RCC 7860 (cell line): ENCODE data around the gene SSTR4.
A peak's percentile ranks its signal among the peaks of the same experiment; 100 is the strongest.

Source experiments
- DNase-seq: peaks from one replicate; pipeline ENCODE4 v3.0.0-alpha.2; 2015; ENCODE audit warnings: low spot score
- FAIRE-seq: peaks from 2 replicates; lab custom pipeline; 2012; peaks lifted over from hg19 to GRCh38; lab: Jason Lieb, UNC

Gene SSTR4

GRCh38 chr20:23061734-23062561 is 26.8 kb downstream of the SSTR4 start:
- DNase-seq: peak; percentile 42
- no peak for FAIRE-seq

- FAIRE-seq: no peak
- DNase-seq: no peak
Observed at GRCh38 chr20:23062632-23063031, 27.5 kb downstream of the SSTR4 start.

- DNase-seq (no peak), FAIRE-seq (no peak)
Observed at GRCh38 chr20:23063168-23063567, 28.1 kb downstream of the SSTR4 start.

GRCh38 chr20:23063581-23063980 is 28.5 kb downstream of the SSTR4 start:
- FAIRE-seq: no peak

GRCh38 chr20:23065266-23066201 is 30.4 kb downstream of the SSTR4 start:
- no peak for FAIRE-seq

More at GRCh38 chr20:23063581-23063980, 28.5 kb downstream of the SSTR4 start:
- no peak for DNase-seq

GRCh38 chr20:23066772-23067171 is 31.7 kb downstream of the SSTR4 start:
- DNase-seq (no peak), FAIRE-seq (no peak)

More at GRCh38 chr20:23065266-23066201, 30.4 kb downstream of the SSTR4 start:
- DNase-seq: no peak

- FAIRE-seq (no peak), DNase-seq (no peak)
Observed at GRCh38 chr20:23068283-23068682, 33.2 kb downstream of the SSTR4 start.

- no peak for DNase-seq
- FAIRE-seq: no peak
Observed at GRCh38 chr20:23069108-23069507, 34.0 kb downstream of the SSTR4 start.

GRCh38 chr20:23071398-23071797 is 36.3 kb downstream of the SSTR4 start:
- FAIRE-seq (no peak), DNase-seq (no peak)

- no peak for DNase-seq
- FAIRE-seq: no peak
Observed at GRCh38 chr20:23071996-23072395, 36.9 kb downstream of the SSTR4 start.

GRCh38 chr20:23072892-23073586 is 37.9 kb downstream of the SSTR4 start:
- FAIRE-seq (no peak), DNase-seq (no peak)

- no peak for FAIRE-seq
Observed at GRCh38 chr20:23074052-23074451, 38.9 kb downstream of the SSTR4 start.

GRCh38 chr20:23077277-23077676 is 42.2 kb downstream of the SSTR4 start:
- FAIRE-seq: no peak

More at GRCh38 chr20:23074052-23074451, 38.9 kb downstream of the SSTR4 start:
- no peak for DNase-seq

GRCh38 chr20:23078351-23079015 is 43.4 kb downstream of the SSTR4 start:
- FAIRE-seq (no peak), DNase-seq (no peak)

More at GRCh38 chr20:23077277-23077676, 42.2 kb downstream of the SSTR4 start:
- no peak for DNase-seq

GRCh38 chr20:23079016-23079351 is 43.9 kb downstream of the SSTR4 start:
- DNase-seq (no peak), FAIRE-seq (no peak)

- no peak for FAIRE-seq
- DNase-seq: no peak
Observed at GRCh38 chr20:23079926-23080325, 44.8 kb downstream of the SSTR4 start.

- FAIRE-seq (no peak), DNase-seq (no peak)
Observed at GRCh38 chr20:23080521-23080920, 45.4 kb downstream of the SSTR4 start.

GRCh38 chr20:23081263-23081819 is 46.2 kb downstream of the SSTR4 start:
- FAIRE-seq (no peak), DNase-seq (no peak)

GRCh38 chr20:23082846-23083552 is 47.9 kb downstream of the SSTR4 start:
- DNase-seq (no peak), FAIRE-seq (no peak)
